Activated CD8-positive, alpha-beta memory T cell treated with anti-CD3 and anti-CD28 coated beads for 36 hours (primary cell): Measurements from ENCODE around the gene TMC3. TPM values are rescaled to one million over a fixed set of nuclear protein-coding genes. Genes with fewer than 3 reads are reported as not detected.
"Not testable (repeated sequence)": the region's sequence is repeated elsewhere in the genome, so short reads cannot be mapped to it uniquely, and the experiment has no call there.

Source experiments
- CTCF ChIA-PET: fragments of 350-600 bp; sonication (Branson Sonifier 250); formaldehyde crosslinking; loops from one replicate; lab custom pipeline; 2021; ENCODE audit warnings: antibody characterized with exemption; lab: Charles Lee
- POLR2A ChIA-PET: fragments of 350-600 bp; sonication (Branson Sonifier 250); formaldehyde crosslinking; loops from one replicate; lab custom pipeline; 2021; ENCODE audit warnings: antibody characterized with exemption; lab: Charles Lee
- total RNA-seq, 2 experiments: library from RNA; stranded (reverse); gene quantifications; one replicate each; pipeline ENCODE4 v1.2.3, GENCODE V29; 2021

The TMC3 gene
- not detected for total RNA-seq

- POLR2A ChIA-PET, result no interaction called here
- CTCF ChIA-PET, result no interaction called here
Observed at GRCh38 chr15:81373775-81374395, at the start of gene TMC3. Gene TMC3 (minus strand): TSS chr15:81374213. CDS start chr15:81374077, 136 bp downstream.

GRCh38 chr15:81421461-81421860 lies 47.4 kb upstream of the TMC3 start:
- CTCF ChIA-PET, result interaction anchor here (0.6 to 0.7 kb wide), 2 partner anchors 70 to 680 kb away, joined by 3 to 4 read pairs; no protein-coding TSS in a partner anchor
- POLR2A ChIA-PET, result no interaction called here

- POLR2A ChIA-PET, result no interaction called here
- CTCF ChIA-PET, result no interaction called here
Observed at GRCh38 chr15:81419332-81419943, 45.4 kb upstream of the TMC3 start.

DNA sequence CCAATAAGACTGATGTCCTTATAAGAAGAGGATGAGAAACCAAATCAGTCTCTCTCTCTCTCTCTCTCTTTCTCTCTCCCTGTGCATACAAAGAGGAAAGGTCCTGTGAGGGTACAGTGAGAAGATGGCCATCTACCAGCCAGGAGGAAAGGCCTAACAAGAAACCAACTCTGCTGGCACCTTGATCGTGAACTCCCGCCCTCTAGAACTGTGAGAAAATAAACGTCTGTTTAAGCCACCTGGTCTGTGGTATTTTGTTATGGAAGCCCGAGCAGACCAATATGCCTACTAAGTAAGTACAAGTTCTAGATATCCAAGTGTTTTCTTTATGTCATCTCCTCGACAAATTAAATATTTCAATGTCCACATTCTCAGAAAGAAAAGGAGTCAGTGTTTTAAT lies 44.9 kb upstream of the TMC3 start:
- ChIA-PET POLR2A (no interaction called here), CTCF (no interaction called here)

DNA sequence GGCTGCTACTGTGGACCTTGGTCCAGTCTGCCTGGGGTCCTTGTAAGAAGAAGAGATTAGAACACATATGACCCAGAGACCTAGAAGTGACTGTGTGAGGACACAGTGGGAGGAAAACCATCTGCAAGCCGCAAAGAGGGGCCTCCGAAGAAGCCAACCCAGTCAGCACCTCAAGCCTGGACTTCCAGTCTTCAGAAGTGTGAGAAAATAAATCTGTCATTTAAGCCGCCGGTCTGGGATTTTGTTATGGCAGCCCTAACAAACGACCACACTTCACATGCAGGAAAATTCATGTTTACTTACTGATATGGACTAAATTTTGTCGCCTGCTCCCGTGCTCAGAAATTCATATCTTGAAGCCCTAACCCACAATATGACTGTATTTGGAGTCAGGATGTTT lies 44.4 kb upstream of the TMC3 start:
- ChIA-PET POLR2A (no interaction called here), CTCF (no interaction called here)

GRCh38 chr15:81414274-81414968 lies 40.4 kb upstream of the TMC3 start:
- POLR2A ChIA-PET, CTCF ChIA-PET: not testable (repeated sequence)

DNA sequence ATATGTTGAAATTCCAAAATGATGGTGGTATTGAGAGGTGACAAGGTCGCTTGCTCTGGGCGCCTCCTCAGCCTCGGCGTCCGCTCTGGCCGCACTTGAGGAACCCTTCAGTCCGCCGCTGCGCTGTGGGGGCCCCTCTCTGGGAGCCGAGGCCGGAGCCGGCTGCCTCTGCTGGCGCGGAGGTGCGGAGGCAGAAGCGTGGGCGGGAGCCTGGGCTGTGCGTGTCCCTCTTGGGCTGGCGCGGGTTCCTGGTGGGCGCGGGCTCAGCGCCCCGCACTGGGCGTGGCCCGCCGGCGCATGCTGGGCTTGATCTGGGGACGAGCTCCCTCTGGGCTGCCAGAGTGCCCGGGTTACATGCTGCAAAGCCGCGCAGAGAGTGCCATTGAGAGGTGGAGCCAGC lies 39.8 kb upstream of the TMC3 start:
- CTCF ChIA-PET, result no interaction called here
- POLR2A ChIA-PET, result no interaction called here

- ChIA-PET CTCF (interaction anchor here (1.1 kb wide), 1 partner anchor 146 kb away, joined by 3 read pairs; no protein-coding TSS in a partner anchor), POLR2A (no interaction called here)
Observed at GRCh38 chr15:81411969-81412633, 38.1 kb upstream of the TMC3 start.

DNA sequence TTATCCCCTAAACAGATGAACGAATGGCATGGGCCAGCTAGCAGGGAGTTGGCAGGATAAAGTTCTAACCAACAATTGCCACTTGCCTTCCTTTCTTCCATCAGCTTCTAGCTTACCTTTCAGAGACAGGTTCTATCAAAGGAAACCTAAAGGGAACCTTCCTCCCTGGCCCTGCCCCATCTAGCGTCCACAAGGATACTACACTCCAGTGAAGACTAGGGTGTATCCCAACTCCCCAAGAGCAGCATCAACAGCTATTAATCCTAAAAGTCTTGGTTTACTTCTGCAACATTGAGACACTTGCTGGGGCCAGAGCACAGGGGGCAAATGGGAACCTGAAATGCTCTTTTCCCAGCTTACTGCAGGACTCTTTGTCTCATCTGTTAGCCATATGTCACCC lies 37.0 kb upstream of the TMC3 start:
- CTCF ChIA-PET, result interaction anchor here (0.6 to 1.5 kb wide), 3 partner anchors 10 to 145 kb away, joined by 3 to 5 read pairs (median 3); no protein-coding TSS in a partner anchor
- POLR2A ChIA-PET, result no interaction called here

GRCh38 chr15:81410318-81410753 lies 36.3 kb upstream of the TMC3 start:
- POLR2A ChIA-PET, result no interaction called here
- CTCF ChIA-PET, result interaction anchor here (0.6 to 1.5 kb wide), 3 partner anchors 9 to 144 kb away, joined by 3 to 5 read pairs (median 3); no protein-coding TSS in a partner anchor

DNA sequence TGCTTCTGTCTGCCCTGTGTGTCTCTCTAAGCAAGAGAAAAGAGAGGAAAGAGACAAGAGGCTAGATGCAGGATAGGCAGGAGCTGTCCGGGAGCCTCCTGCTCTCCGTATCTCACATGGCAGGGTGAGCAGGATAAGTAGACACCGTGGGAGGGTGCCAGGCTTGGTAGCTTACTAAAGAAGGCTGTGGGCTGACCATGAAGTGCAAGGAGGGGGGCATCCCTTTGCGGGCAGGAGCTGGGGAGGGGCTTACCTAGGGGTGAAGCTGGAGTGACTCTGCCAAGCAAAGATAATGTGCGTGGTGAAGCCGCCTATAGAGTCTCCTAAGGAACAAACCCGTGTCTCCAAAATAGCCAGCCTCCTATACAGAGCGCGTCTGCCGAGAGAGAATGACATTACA lies 33.7 kb upstream of the TMC3 start:
- POLR2A ChIA-PET, result no interaction called here
- CTCF ChIA-PET, result no interaction called here

GRCh38 chr15:81407176-81407575 lies 33.2 kb upstream of the TMC3 start:
- CTCF ChIA-PET, result interaction anchor here (0.8 kb wide), 1 partner anchor 141 kb away, joined by 4 read pairs; no protein-coding TSS in a partner anchor
- POLR2A ChIA-PET, result no interaction called here

DNA sequence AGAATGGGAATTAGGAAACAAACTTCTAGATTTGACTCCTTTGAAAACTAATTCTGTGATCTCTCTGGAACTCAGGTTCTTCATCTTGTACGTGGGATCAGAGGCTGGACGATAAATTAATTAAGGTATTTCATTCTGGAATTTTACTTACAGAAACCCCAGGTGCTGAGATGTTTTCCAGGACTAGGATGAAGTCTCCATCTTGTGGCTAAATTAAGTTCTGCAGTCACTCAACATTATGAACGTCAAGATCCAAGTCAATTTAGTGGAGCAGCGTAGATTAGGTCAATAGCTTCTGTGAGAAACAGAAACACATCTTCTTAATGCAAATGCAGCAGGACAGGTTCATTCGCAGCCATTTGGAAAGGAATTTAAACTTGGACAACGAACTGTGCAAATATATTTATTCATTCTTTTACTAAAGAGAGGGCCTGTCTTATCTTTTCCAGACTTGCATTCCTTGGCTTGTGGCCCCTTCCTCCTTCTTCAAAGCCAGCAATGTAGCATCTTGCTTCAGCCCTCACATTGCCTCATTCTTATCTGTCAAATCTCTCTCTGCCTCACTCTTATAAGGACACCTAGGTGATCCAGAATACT lies 26.7 kb upstream of the TMC3 start:
- CTCF ChIA-PET, result interaction anchor here (0.9 to 3.9 kb wide), 5 partner anchors 10 to 294 kb away, joined by 3 to 21 read pairs (median 6); no protein-coding TSS in a partner anchor
- POLR2A ChIA-PET, result no interaction called here

- CTCF ChIA-PET, result interaction anchor here (1.1 to 3.9 kb wide), 4 partner anchors 10 to 133 kb away, joined by 3 to 21 read pairs (median 12); no protein-coding TSS in a partner anchor
- POLR2A ChIA-PET, result no interaction called here
Observed at GRCh38 chr15:81398910-81399551, 25.0 kb upstream of the TMC3 start.

DNA sequence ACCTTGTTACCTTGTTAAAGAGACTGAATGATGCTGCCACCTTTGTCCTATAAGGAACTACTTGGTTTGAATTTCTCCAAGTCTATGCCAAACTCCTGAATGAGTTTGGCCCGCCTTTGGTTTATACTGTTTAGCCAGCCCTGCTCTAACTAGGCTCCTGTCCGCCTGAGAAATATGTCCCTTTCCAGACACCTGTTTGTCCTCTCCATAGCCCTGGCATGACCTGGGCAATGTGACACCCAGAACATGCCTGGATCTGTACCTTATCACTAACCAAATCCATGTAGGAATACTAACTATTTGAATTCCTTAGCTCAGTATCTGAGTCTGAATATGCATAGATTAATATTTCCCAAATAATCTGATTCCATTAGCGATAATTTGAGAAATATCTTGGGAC lies 24.4 kb upstream of the TMC3 start:
- POLR2A ChIA-PET, result no interaction called here
- CTCF ChIA-PET, result interaction anchor here (3.7 to 3.9 kb wide), 2 partner anchors 124 to 132 kb away, joined by 21 read pairs; no protein-coding TSS in a partner anchor

- POLR2A ChIA-PET, result no interaction called here
Observed at GRCh38 chr15:81394603-81395002, 20.6 kb upstream of the TMC3 start.

DNA sequence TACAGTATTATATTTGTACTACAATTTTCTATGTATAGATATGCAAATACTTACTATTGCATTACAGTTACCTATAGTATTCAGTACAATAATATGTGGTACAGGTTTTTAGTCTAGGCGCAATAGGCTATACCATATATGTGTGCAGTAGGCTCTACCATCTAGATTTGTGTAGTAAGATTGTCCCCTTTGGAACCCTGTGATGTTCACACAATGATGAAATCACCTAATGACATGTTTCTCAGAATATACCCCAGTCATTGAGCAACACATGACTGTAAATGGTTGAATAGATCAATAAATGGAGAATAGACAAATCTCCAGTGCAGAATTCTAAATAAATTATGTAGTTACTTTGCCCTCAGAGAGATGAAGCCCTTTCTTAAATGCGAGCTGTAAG lies 17.6 kb upstream of the TMC3 start:
- ChIA-PET CTCF (no interaction called here), POLR2A (no interaction called here)

More at GRCh38 chr15:81394603-81395002, 20.6 kb upstream of the TMC3 start:
- CTCF ChIA-PET, result interaction anchor here (1.5 to 2.7 kb wide), 2 partner anchors 120 to 129 kb away, joined by 4 to 11 read pairs; no protein-coding TSS in a partner anchor

DNA sequence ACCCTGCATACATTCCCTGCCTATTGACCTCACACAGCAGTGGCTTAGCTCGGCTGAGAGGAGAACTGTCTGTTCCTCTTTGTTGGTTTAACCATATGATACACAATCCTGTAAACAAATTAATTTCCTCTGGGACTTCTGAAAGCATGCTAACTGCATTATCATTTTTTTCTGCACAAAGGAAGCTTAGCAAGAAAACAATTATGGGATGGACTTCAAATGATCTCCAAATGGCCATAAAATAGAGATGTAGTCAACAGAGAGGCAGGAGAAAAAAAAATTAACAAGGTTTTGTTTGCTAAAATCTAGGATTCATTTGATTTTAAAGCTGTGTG lies 14.4 kb upstream of the TMC3 start:
- POLR2A ChIA-PET, result no interaction called here
- CTCF ChIA-PET, result interaction anchor here (1.1 kb wide), 1 partner anchor 122 kb away, joined by 4 read pairs; no protein-coding TSS in a partner anchor
